Esophagus squamous epithelium (tissue), 4 donors: ENCODE measurements around the gene LILRB4.

ENCODE experiments used
- CTCF ChIP-seq, 6 experiments: fragments of 450-650 bp in 4 of 6; fragments of 200-600 bp in 2 of 6; sonication (generic) in 2 of 6; IDR thresholded peaks; one replicate each; pipeline ENCODE4 v1.5.1; 2016 to 2019; ENCODE audit warnings: antibody characterized with exemption in 6 of 6, mild to moderate bottlenecking in 4 of 6, moderate library complexity in 4 of 6
- POLR2A ChIP-seq, 4 donors: fragments of 450-650 bp; IDR thresholded peaks; one replicate each; pipeline ENCODE4 v1.6.1; 2017; ENCODE audit warnings: antibody characterized with exemption in 4 of 4, mild to moderate bottlenecking in 4 of 4, moderate library complexity in 3 of 4

GRCh38 chr19:54692298-54692615, 29.5 kb downstream of the LILRB4 start:
- no peak for TF ChIP-seq CTCF (IDR thresholded peaks at IDR 0.05)
- no peak for TF ChIP-seq POLR2A (IDR thresholded peaks at IDR 0.05)
